K562 (cell line): Measurements from ENCODE around the gene CCDC158. TPM values are rescaled to one million over a fixed set of nuclear protein-coding genes. Genes with fewer than 3 reads are reported as not detected.

ENCODE experiments used
- ARID1B ChIP-seq: fragments of 450-650 bp; IDR thresholded peaks from 2 replicates; pipeline ENCODE4 v1.6.1; 2016; ENCODE audit warnings: antibody characterized with exemption, mild to moderate bottlenecking, inconsistent platforms
- BRCA1 ChIP-seq, 2 experiments: fragments of 450-650 bp in 1 of 2; sonication (generic) in 1 of 2; formaldehyde crosslinking in 1 of 2; IDR thresholded peaks; 2 replicates each; pipeline versions ENCODE4 v1.5.0 to v1.6.1; 2017 to 2020; ENCODE audit warnings: mild to moderate bottlenecking in 1 of 2, missing genetic modification reagents in 1 of 2
- BRF1 ChIP-seq: IDR thresholded peaks from 3 replicates; pipeline ENCODE4 v1.6.1; 2011; ENCODE audit warnings: borderline replicate concordance, mild to moderate bottlenecking; ENCODE audit not compliant: insufficient read length; ENCODE audit errors: extremely low read depth
- CBFA2T2 ChIP-seq: fragments of 450-650 bp; conservative IDR thresholded peaks from 2 replicates; pipeline ENCODE4 v1.6.1; 2017; ENCODE audit warnings: mild to moderate bottlenecking
- DIDO1 ChIP-seq: fragments of 450-650 bp; IDR thresholded peaks from 2 replicates; pipeline ENCODE4 v1.6.1; 2016; ENCODE audit warnings: low read depth, missing biosample characterization, missing genetic modification characterization
- JUND ChIP-seq, 2 experiments: IDR thresholded peaks; 2 replicates in 1 of 2; 3 replicates in 1 of 2; pipeline ENCODE4 v1.6.1; 2011; ENCODE audit warnings: borderline replicate concordance in 2 of 2, low read depth in 2 of 2, low read length in 2 of 2, improper control_type of control experiment in 1 of 2, missing biosample characterization in 1 of 2, missing genetic modification characterization in 1 of 2, missing genetic modification reagents in 1 of 2
- OTX1 ChIP-seq: fragments of 450-650 bp; formaldehyde crosslinking; IDR thresholded peaks from 2 replicates; pipeline ENCODE4 v1.4.0; 2022; ENCODE audit warnings: mild to moderate bottlenecking
- POLR2H ChIP-seq: IDR thresholded peaks from 2 replicates; pipeline ENCODE4 v1.6.1; 2016; ENCODE audit warnings: missing genetic modification characterization, low read depth, mild to moderate bottlenecking, control low read depth, missing compliant biosample characterization, moderate library complexity
- RBFOX2 ChIP-seq: fragments of 200-400 bp; formaldehyde crosslinking; IDR thresholded peaks from 2 replicates; pipeline ENCODE4 v1.6.1; 2017; ENCODE audit warnings: low read depth, mild to moderate bottlenecking, low read length, moderate library complexity
- RNF2 ChIP-seq: sonication (generic); IDR thresholded peaks from 2 replicates; pipeline ENCODE4 v1.6.1; 2016
- SP2 ChIP-seq: IDR thresholded peaks from 2 replicates; pipeline ENCODE4 v1.6.1; 2011; ENCODE audit warnings: mild to moderate bottlenecking, low read depth, low read length, moderate library complexity; ENCODE audit not compliant: poor library complexity, severe bottlenecking; ENCODE audit errors: extremely low read depth
- TAF9B ChIP-seq: fragments of 450-650 bp; IDR thresholded peaks from 2 replicates; pipeline ENCODE4 v1.6.1; 2018; ENCODE audit warnings: mild to moderate bottlenecking; ENCODE audit not compliant: partially characterized antibody
- TAL1 ChIP-seq: fragments of 450-650 bp; IDR thresholded peaks from 2 replicates; pipeline ENCODE4 v1.6.1; 2016; ENCODE audit warnings: mild to moderate bottlenecking
- TCFL5 ChIP-seq: fragments of 250-450 bp; sonication (Bioruptor Pico); conservative IDR thresholded peaks from 2 replicates; pipeline ENCODE4 v1.6.1; 2021; ENCODE audit warnings: mild to moderate bottlenecking, moderate library complexity, matching md5 sums
- TGIF2 ChIP-seq: sonication (generic); formaldehyde crosslinking; IDR thresholded peaks from 2 replicates; pipeline ENCODE4 v1.8.1; 2022; ENCODE audit warnings: mild to moderate bottlenecking, missing genetic modification reagents, moderate library complexity
- U2AF1 ChIP-seq: fragments of 200-400 bp; formaldehyde crosslinking; optimal IDR thresholded peaks from 2 replicates; pipeline ENCODE3; 2017; ENCODE audit warnings: mild to moderate bottlenecking, low read depth, low read length, moderate library complexity
- U2AF2 ChIP-seq: fragments of 200-400 bp; formaldehyde crosslinking; optimal IDR thresholded peaks from 2 replicates; pipeline ENCODE3; 2017; ENCODE audit warnings: low read depth, mild to moderate bottlenecking, low read length
- XRCC3 ChIP-seq: fragments of 450-650 bp; IDR thresholded peaks from 2 replicates; pipeline ENCODE4 v1.6.1; 2017; ENCODE audit warnings: mild to moderate bottlenecking, moderate library complexity
- ZNF518B ChIP-seq: fragments of 250-450 bp; sonication (Bioruptor Pico); IDR thresholded peaks from 2 replicates; pipeline ENCODE4 v1.5.0; 2021; ENCODE audit warnings: mild to moderate bottlenecking, moderate library complexity
- ZNF699 ChIP-seq: fragments of 250-450 bp; sonication (Bioruptor Pico); IDR thresholded peaks from 2 replicates; pipeline ENCODE4 v1.8.0; 2021; ENCODE audit warnings: mild to moderate bottlenecking, moderate library complexity; ENCODE audit not compliant: insufficient replicate concordance
- polyA plus RNA-seq, 8 experiments: library from polyadenylated mRNA; depleted of rRNA in 4 of 8; stranded (reverse) in 5 of 8; unstranded in 3 of 8; fragments of >200 nt; fragmentation: Nextera tagmentation in 2 of 8; fragmentation: Illumina TruSeq in 1 of 8; extraction: Ambion mirVana in 2 of 8; extraction: Trizol in 1 of 8; gene quantifications; 2 replicates each; pipeline versions ENCODE4 v1.2.1 to v1.2.3, GENCODE V29; 2011 to 2014; ENCODE audit warnings: inconsistent platforms in 1 of 8, missing spikeins in 1 of 8
- total RNA-seq, 7 experiments: library from RNA; depleted of rRNA in 6 of 7; stranded (reverse); fragments of >200 nt in 6 of 7; fragmentation: Illumina TruSeq in 2 of 7; extraction: Trizol in 2 of 7; gene quantifications; 2 replicates each; pipeline versions ENCODE4 v1.2.1 to v1.2.3, GENCODE V29; 2011 to 2021; ENCODE audit warnings: low replicate concordance in 1 of 7
- TF ChIP-seq, protein P1 (sequence below): fragments of 450-650 bp; IDR thresholded peaks from 2 replicates; pipeline ENCODE4 v1.6.1; 2016; ENCODE audit warnings: missing biosample characterization, missing genetic modification characterization
- TF ChIP-seq, protein P2 (sequence below): fragments of 250-450 bp; sonication (Bioruptor Pico); IDR thresholded peaks from 2 replicates; pipeline ENCODE4 v1.6.1; 2021; ENCODE audit warnings: mild to moderate bottlenecking
- TF ChIP-seq, protein P3 (sequence below): sonication (generic); formaldehyde crosslinking; IDR thresholded peaks from 2 replicates; pipeline ENCODE4 v1.5.0; 2020; ENCODE audit warnings: missing genetic modification reagents

The CCDC158 gene
- total and polyA plus RNA-seq, 9 of the 15 experiments (the other 6 are each of a cell fraction or from before 2014, with no cell fraction given): not detected

- no peak for TF ChIP-seq TAF9B
- TF ChIP-seq OTX1 (CRISPR knock-in tag): no peak
- TF ChIP-seq, protein P1, sequence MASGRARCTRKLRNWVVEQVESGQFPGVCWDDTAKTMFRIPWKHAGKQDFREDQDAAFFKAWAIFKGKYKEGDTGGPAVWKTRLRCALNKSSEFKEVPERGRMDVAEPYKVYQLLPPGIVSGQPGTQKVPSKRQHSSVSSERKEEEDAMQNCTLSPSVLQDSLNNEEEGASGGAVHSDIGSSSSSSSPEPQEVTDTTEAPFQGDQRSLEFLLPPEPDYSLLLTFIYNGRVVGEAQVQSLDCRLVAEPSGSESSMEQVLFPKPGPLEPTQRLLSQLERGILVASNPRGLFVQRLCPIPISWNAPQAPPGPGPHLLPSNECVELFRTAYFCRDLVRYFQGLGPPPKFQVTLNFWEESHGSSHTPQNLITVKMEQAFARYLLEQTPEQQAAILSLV (tag): no peak
- TF ChIP-seq RNF2: peak; percentile 93
- TF ChIP-seq XRCC3: no peak
- TF ChIP-seq U2AF1: no peak
- no peak for TF ChIP-seq TCFL5 (CRISPR knock-in tag)
- TF ChIP-seq POLR2H (tag): 0 out of 2 replicates have a peak, but pooled peaks have one; percentile 34
- TF ChIP-seq TAL1: peak; percentile 91
- TF ChIP-seq CBFA2T2: peak; percentile 89
- no peak for TF ChIP-seq ZNF699 (CRISPR knock-in tag)
- TF ChIP-seq ARID1B: peak; percentile 97
- TF ChIP-seq, protein P2, sequence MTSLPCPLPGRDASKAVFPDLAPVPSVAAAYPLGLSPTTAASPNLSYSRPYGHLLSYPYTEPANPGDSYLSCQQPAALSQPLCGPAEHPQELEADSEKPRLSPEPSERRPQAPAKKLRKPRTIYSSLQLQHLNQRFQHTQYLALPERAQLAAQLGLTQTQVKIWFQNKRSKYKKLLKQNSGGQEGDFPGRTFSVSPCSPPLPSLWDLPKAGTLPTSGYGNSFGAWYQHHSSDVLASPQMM (CRISPR knock-in tag): no peak
- TF ChIP-seq ZNF518B (CRISPR knock-in tag): no peak
- no peak for TF ChIP-seq U2AF2
- no peak for TF ChIP-seq BRF1
- TF ChIP-seq, protein P3, sequence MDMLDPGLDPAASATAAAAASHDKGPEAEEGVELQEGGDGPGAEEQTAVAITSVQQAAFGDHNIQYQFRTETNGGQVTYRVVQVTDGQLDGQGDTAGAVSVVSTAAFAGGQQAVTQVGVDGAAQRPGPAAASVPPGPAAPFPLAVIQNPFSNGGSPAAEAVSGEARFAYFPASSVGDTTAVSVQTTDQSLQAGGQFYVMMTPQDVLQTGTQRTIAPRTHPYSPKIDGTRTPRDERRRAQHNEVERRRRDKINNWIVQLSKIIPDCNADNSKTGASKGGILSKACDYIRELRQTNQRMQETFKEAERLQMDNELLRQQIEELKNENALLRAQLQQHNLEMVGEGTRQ (CRISPR knock-in tag): no peak
- TF ChIP-seq RBFOX2: no peak
- TF ChIP-seq JUND (IDR thresholded peaks at IDR 0.05; ENCODE audit: borderline replicate concordance, low read depth, low read length): peak; percentile 96
- TF ChIP-seq JUND (tag; IDR thresholded peaks at IDR 0.05; ENCODE audit: borderline replicate concordance, low read depth, low read length): peak; percentile 96; the same call in 2 of the 3 replicates
- TF ChIP-seq SP2: no peak
- TF ChIP-seq DIDO1 (tag): no peak
- no peak for TF ChIP-seq TGIF2 (CRISPR knock-in tag)
- no peak for TF ChIP-seq BRCA1 (IDR thresholded peaks at IDR 0.05)
- TF ChIP-seq BRCA1 (CRISPR knock-in tag; IDR thresholded peaks at IDR 0.05): no peak
Observed at GRCh38 chr4:76301068-76301774, 119.7 kb downstream of the CCDC158 start (continued).
